ENCODE data around the gene GALNT17.

GALNT17 gene

DNA sequence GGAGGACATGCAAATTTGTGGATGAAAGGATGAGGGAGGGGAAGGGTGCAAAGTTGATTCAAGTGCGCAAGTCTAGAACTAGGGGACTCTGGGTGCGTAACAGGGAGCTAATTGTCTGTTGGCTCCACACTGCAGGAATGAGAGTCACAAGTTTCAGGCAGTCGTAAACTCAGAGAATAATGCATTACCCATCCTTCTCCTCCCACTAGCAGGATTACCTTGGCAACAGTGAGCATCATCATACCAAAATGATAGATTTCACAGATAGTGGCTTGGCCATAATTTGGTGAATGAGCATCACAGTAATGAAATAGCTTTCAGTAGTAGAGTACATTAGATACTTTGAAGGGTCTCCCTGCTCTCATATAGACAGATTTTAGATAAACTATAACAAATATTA lies 565.5 kb downstream of the GALNT17 start:
- no peaks in the 10 kb centered on the region for H3K36me3 ChIP-seq (ENCODE audit: control insufficient read depth in 2 of 2, insufficient read depth in 2 of 2, low read length in 2 of 2)
- no peaks in the 10 kb centered on the region for H3K27me3 ChIP-seq (ENCODE audit: control insufficient read depth in 1 of 2, insufficient read depth in 2 of 2, low read length in 2 of 2)
- no peak overlapping the region for H3K9ac ChIP-seq (ENCODE audit: low read length in 2 of 2)
- H3K4me3 ChIP-seq (ENCODE audit: low read length in 2 of 2) = no peak overlapping the region
- H3K9me3 ChIP-seq (ENCODE audit: control insufficient read depth in 2 of 2, low read length in 2 of 2) = no peaks in the 10 kb centered on the region
- no peak overlapping the region for H3K27ac ChIP-seq (ENCODE audit: low read length)
- H3K4me1 ChIP-seq (ENCODE audit: control insufficient read depth, insufficient read depth, low read length) = no peaks in the 10 kb centered on the region

DNA sequence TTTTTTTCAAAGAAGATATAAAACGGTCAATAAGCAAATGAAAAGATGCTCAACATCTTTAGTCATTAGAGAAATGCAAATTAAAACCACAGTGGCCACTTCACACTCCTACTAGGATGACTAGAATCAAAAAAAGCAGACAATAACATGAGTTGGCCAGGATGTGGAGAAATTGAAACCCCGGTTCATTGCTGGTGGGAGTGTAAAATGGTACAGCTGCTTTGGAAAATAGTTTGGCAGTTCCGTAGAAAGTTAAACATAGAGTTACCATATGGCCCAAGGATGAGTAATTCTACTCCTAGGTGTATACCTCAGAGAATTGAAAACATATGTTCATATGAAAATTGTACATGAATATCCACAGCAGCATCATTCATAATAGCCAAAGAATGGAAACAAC lies 573.3 kb downstream of the GALNT17 start:
- no peaks in the 10 kb centered on the region for H3K27me3 ChIP-seq (ENCODE audit: control insufficient read depth in 1 of 2, insufficient read depth in 2 of 2, low read length in 2 of 2)
- H3K4me3 ChIP-seq (ENCODE audit: low read length in 2 of 2) = no peak overlapping the region
- peaks cover 5 to 13% of the 10 kb centered on the region in 2 donors for H3K9me3 ChIP-seq (ENCODE audit: control insufficient read depth in 2 of 2, low read length in 2 of 2)
- no peaks in the 10 kb centered on the region for H3K36me3 ChIP-seq (ENCODE audit: control insufficient read depth in 2 of 2, insufficient read depth in 2 of 2, low read length in 2 of 2)
- H3K27ac ChIP-seq (ENCODE audit: low read length) = no peak overlapping the region
- H3K4me1 ChIP-seq (ENCODE audit: control insufficient read depth, insufficient read depth, low read length) = no peaks in the 10 kb centered on the region
- H3K9ac ChIP-seq (ENCODE audit: low read length in 2 of 2) = no peak overlapping the region

DNA sequence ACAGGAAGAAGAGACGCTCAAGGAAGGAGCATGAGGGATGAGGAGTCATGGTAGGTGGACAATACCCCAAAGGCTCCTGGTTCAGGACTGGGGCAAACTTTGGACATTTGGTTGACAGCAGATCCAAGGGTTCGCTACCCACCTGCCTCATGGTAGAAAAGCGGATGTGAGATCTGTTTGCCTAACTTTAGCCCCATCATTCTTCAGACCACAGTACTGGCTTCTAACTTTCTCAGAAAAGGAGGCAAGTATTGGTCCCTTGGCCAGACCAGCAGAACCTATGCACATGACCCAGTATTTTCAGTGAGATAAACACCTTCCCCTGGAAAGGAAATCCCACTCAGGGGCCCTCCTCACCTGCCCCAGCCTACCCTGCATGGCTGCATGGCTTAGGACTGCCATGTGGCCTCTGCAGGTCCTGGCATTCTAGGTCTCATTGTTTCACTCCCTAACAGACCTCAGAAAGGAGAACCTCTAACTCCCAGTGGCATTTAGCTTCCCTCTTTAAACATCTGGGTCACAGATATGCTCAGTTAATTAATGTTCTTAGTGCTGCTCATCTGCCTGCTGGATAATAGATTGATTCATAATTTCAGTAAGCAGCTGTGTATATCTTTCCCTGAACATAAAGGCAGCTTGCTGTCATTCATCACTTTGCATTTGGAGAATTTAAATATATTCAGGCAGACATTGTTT lies 574.1 kb downstream of the GALNT17 start:
- Histone ChIP-seq H3K9me3 (ENCODE audit: control insufficient read depth in 2 of 2, low read length in 2 of 2) (peaks cover 5 to 13% of the 10 kb centered on the region in 2 donors), H3K27ac (ENCODE audit: low read length) (no peak overlapping the region), H3K9ac (ENCODE audit: low read length in 2 of 2) (no peak overlapping the region), H3K4me1 (ENCODE audit: control insufficient read depth, insufficient read depth, low read length) (no peaks in the 10 kb centered on the region), H3K36me3 (ENCODE audit: control insufficient read depth in 2 of 2, insufficient read depth in 2 of 2, low read length in 2 of 2) (no peaks in the 10 kb centered on the region), H3K27me3 (ENCODE audit: control insufficient read depth in 1 of 2, insufficient read depth in 2 of 2, low read length in 2 of 2) (peaks cover 0 to 2% of the 10 kb centered on the region in 2 donors), H3K4me3 (ENCODE audit: low read length in 2 of 2) (no peak overlapping the region)

DNA sequence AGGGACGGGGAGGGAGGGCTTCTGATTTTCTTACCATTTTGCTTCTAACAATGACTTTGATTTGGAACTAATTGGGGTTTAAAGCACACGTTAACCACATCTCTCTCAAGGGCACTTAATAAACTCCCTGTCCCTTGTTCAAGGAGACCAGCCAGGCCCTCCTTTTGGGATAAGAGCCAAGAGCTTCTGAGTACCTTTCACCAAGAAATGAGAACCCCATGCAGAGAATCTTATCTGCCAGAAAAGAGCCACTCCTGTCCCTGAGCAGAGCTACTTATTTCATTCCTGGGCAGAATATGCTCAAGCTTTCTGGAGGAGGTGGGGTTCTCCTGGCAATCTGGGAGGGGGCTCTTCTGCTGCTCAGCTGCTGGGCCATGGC lies 574.6 kb downstream of the GALNT17 start:
- Histone ChIP-seq H3K4me3 (ENCODE audit: low read length in 2 of 2) (no peak overlapping the region), H3K27me3 (ENCODE audit: control insufficient read depth in 1 of 2, insufficient read depth in 2 of 2, low read length in 2 of 2) (peaks cover 0 to 2% of the 10 kb centered on the region in 2 donors), H3K4me1 (ENCODE audit: control insufficient read depth, insufficient read depth, low read length) (no peaks in the 10 kb centered on the region), H3K9ac (ENCODE audit: low read length in 2 of 2) (no peak overlapping the region), H3K27ac (ENCODE audit: low read length) (no peak overlapping the region), H3K9me3 (ENCODE audit: control insufficient read depth in 2 of 2, low read length in 2 of 2) (peaks cover 5 to 13% of the 10 kb centered on the region in 2 donors), H3K36me3 (ENCODE audit: control insufficient read depth in 2 of 2, insufficient read depth in 2 of 2, low read length in 2 of 2) (no peaks in the 10 kb centered on the region)

DNA sequence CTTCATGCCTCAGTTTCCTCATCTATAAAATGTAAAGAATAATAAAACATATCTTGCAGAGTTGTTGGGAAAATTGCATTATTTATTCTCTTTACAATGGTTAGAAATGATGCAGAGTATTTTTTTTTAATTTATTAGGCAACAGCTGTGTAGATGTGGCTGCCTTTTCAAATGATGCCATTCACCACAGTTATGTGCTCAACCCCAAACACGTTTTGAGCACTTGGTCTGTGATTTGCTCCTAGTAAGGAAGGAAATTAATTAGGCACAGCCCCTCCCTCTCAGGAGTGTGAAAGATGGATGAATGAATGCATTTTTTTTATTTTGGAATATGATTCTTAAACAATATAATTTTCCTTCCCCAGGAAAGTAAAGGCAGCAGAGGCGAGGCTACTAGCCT lies 575.1 kb downstream of the GALNT17 start:
- H3K9me3 ChIP-seq (ENCODE audit: control insufficient read depth in 2 of 2, low read length in 2 of 2) = peaks cover 5 to 13% of the 10 kb centered on the region in 2 donors
- H3K27ac ChIP-seq (ENCODE audit: low read length) = no peak overlapping the region
- no peaks in the 10 kb centered on the region for H3K4me1 ChIP-seq (ENCODE audit: control insufficient read depth, insufficient read depth, low read length)
- no peak overlapping the region for H3K9ac ChIP-seq (ENCODE audit: low read length in 2 of 2)
- H3K27me3 ChIP-seq (ENCODE audit: control insufficient read depth in 1 of 2, insufficient read depth in 2 of 2, low read length in 2 of 2) = peaks cover 0 to 2% of the 10 kb centered on the region in 2 donors
- H3K36me3 ChIP-seq (ENCODE audit: control insufficient read depth in 2 of 2, insufficient read depth in 2 of 2, low read length in 2 of 2) = no peaks in the 10 kb centered on the region
- no peak overlapping the region for H3K4me3 ChIP-seq (ENCODE audit: low read length in 2 of 2)

DNA sequence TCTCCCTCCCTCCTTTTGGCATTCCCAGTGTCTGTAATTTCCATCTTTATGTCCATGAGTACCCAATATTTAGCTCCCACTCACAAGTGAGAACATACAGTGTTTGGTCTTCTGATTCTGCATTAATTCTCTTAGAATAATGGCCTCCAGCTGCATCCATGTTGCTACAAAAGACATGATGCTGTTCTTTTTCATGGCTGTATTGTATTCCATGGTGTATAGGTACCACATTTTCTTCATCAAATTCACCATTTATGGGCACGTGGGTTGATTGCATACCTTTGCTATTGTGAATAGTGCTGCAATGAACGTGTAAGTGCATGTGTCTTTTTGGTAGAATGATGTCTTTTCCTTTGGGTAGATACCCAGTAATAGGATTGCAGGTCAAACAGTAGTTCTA lies 576.8 kb downstream of the GALNT17 start:
- Histone ChIP-seq H3K27ac (ENCODE audit: low read length) (no peak overlapping the region), H3K9me3 (ENCODE audit: control insufficient read depth in 2 of 2, low read length in 2 of 2) (peaks cover 5 to 13% of the 10 kb centered on the region in 2 donors), H3K9ac (ENCODE audit: low read length in 2 of 2) (no peak overlapping the region), H3K4me1 (ENCODE audit: control insufficient read depth, insufficient read depth, low read length) (no peaks in the 10 kb centered on the region), H3K36me3 (ENCODE audit: control insufficient read depth in 2 of 2, insufficient read depth in 2 of 2, low read length in 2 of 2) (no peaks in the 10 kb centered on the region), H3K4me3 (ENCODE audit: low read length in 2 of 2) (no peak overlapping the region), H3K27me3 (ENCODE audit: control insufficient read depth in 1 of 2, insufficient read depth in 2 of 2, low read length in 2 of 2) (peaks cover 0 to 2% of the 10 kb centered on the region in 2 donors)

DNA sequence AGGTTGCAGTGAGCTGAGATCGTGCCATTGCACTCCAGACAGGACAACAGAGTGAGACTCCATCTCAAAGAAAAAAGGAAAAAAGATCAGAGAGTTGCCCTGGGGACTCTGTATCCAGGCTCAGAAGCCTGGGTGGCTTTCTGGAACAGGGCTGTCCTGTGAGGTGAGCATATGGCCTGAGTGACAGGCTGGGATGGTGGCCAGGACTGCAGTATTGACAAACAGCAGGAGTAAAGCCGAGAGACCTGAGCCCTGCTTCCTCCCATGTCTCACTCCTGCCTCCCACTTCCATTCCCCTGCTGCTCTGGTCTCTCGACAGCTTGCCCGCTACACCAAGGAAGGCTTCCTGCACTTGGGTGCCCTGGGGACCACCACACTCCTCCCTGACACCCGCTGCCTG lies 578.5 kb downstream of the GALNT17 start:
- H3K9me3 ChIP-seq (ENCODE audit: control insufficient read depth in 2 of 2, low read length in 2 of 2) = peaks cover 5 to 13% of the 10 kb centered on the region in 2 donors
- peaks cover 0 to 2% of the 10 kb centered on the region in 2 donors for H3K27me3 ChIP-seq (ENCODE audit: control insufficient read depth in 1 of 2, insufficient read depth in 2 of 2, low read length in 2 of 2)
- no peak overlapping the region for H3K9ac ChIP-seq (ENCODE audit: low read length in 2 of 2)
- no peaks in the 10 kb centered on the region for H3K4me1 ChIP-seq (ENCODE audit: control insufficient read depth, insufficient read depth, low read length)
- no peak overlapping the region for H3K4me3 ChIP-seq (ENCODE audit: low read length in 2 of 2)
- no peak overlapping the region for H3K27ac ChIP-seq (ENCODE audit: low read length)
- H3K36me3 ChIP-seq (ENCODE audit: control insufficient read depth in 2 of 2, insufficient read depth in 2 of 2, low read length in 2 of 2) = no peaks in the 10 kb centered on the region

DNA sequence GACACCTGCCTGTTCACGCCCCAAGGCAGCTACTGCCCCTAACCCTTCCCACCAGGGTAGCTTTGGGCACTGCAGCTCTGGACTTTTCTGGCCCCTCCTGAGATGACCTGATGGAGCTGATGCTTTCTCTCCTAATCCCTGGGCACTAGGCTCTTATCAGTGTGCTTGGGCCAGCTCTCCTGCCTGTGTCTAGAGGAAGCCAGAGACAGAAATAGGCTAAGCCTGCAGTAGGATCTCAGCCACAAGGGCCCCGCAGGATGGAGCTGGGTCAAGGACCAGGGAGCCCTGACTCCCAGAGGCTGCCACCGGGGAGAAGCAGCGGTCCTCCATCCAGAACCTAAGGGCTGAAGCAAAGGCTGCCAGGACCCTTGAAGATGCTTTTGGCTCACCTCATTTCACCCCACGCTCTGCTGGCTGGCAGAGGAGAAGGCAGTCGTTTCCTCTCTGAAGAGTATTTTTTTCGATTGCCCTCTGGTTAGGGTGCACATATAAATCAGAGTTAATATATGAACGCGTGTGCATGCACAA lies 580.8 kb downstream of the GALNT17 start:
- Histone ChIP-seq H3K9me3 (ENCODE audit: control insufficient read depth in 2 of 2, low read length in 2 of 2) (peaks cover 0 to 7% of the 10 kb centered on the region in 2 donors), H3K36me3 (ENCODE audit: control insufficient read depth in 2 of 2, insufficient read depth in 2 of 2, low read length in 2 of 2) (no peaks in the 10 kb centered on the region), H3K27me3 (ENCODE audit: control insufficient read depth in 1 of 2, insufficient read depth in 2 of 2, low read length in 2 of 2) (peaks cover 0 to 2% of the 10 kb centered on the region in 2 donors), H3K27ac (ENCODE audit: low read length) (no peak overlapping the region), H3K4me1 (ENCODE audit: control insufficient read depth, insufficient read depth, low read length) (no peaks in the 10 kb centered on the region), H3K4me3 (ENCODE audit: low read length in 2 of 2) (no peak overlapping the region), H3K9ac (ENCODE audit: low read length in 2 of 2) (no peak overlapping the region)

DNA sequence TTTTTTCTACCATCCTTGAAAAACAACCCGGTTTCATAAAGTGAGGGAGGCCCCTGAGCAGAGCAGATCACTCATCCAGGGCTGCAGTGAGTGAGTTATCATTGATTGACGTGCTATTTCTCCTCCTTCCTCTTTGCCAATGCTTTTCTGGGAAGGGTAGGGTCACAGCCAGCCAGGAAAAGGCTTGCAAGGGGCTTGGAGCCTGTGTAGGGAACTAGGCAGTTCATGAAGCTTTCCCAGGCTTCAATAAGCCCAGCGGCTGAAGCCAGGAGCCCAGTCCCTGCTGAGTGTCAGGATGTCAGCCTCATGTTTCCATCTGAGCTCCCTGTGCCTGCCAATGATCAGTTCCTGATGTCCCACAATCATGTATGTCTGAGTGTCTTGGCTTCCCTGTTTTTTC lies 584.7 kb downstream of the GALNT17 start:
- Histone ChIP-seq H3K36me3 (ENCODE audit: control insufficient read depth in 2 of 2, insufficient read depth in 2 of 2, low read length in 2 of 2) (no peaks in the 10 kb centered on the region), H3K27ac (ENCODE audit: low read length) (no peak overlapping the region), H3K4me3 (ENCODE audit: low read length in 2 of 2) (no peak overlapping the region), H3K4me1 (ENCODE audit: control insufficient read depth, insufficient read depth, low read length) (no peaks in the 10 kb centered on the region), H3K9ac (ENCODE audit: low read length in 2 of 2) (no peak overlapping the region), H3K9me3 (ENCODE audit: control insufficient read depth in 2 of 2, low read length in 2 of 2) (no peaks in the 10 kb centered on the region), H3K27me3 (ENCODE audit: control insufficient read depth in 1 of 2, insufficient read depth in 2 of 2, low read length in 2 of 2) (no peaks in the 10 kb centered on the region)

DNA sequence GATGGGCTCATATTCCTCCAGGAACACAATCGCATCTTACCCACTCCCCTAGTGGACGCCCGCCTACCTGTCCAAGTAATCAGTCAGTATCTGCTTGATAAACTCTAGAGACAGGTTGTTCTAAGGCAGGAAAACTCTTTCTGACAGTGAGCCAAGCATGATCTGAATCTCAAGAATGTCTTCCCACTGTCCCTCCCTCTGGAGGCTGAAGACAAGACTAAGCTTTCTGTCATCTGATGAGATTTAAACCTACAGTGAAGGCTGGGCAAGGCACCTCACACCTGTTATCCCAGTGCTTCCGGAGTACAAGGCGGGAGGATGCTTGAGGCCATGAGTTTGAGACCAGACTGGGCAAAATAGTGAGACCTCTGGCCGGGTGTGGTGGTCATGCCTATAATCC lies 586.6 kb downstream of the GALNT17 start:
- no peak overlapping the region for H3K4me3 ChIP-seq (ENCODE audit: low read length in 2 of 2)
- no peaks in the 10 kb centered on the region for H3K36me3 ChIP-seq (ENCODE audit: control insufficient read depth in 2 of 2, insufficient read depth in 2 of 2, low read length in 2 of 2)
- H3K9me3 ChIP-seq (ENCODE audit: control insufficient read depth in 2 of 2, low read length in 2 of 2) = no peaks in the 10 kb centered on the region
- no peak overlapping the region for H3K27ac ChIP-seq (ENCODE audit: low read length)
- no peak overlapping the region for H3K9ac ChIP-seq (ENCODE audit: low read length in 2 of 2)
- no peaks in the 10 kb centered on the region for H3K27me3 ChIP-seq (ENCODE audit: control insufficient read depth in 1 of 2, insufficient read depth in 2 of 2, low read length in 2 of 2)
- H3K4me1 ChIP-seq (ENCODE audit: control insufficient read depth, insufficient read depth, low read length) = no peaks in the 10 kb centered on the region

DNA sequence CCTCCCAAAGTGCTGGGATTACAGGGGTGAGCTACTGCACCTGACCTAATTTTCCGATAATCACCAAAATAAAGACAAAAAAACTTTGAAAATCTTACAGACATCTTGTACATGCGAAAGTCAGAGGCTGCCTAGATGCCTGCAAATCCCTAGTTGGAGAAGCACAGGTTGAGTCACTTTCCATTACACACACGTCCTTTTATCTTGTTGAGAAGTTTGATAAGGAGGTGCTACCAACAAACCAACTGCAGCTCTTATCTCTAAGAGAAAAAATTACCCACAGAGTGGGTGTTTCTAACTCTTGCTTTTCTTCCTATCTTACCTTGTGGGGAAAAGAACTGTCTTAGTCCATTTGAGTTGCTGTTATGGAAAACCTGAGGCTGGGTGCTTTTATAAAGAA lies 589.8 kb downstream of the GALNT17 start:
- Histone ChIP-seq H3K36me3 (ENCODE audit: control insufficient read depth in 2 of 2, insufficient read depth in 2 of 2, low read length in 2 of 2) (no peaks in the 10 kb centered on the region), H3K27ac (ENCODE audit: low read length) (no peak overlapping the region), H3K4me1 (ENCODE audit: control insufficient read depth, insufficient read depth, low read length) (no peaks in the 10 kb centered on the region), H3K27me3 (ENCODE audit: control insufficient read depth in 1 of 2, insufficient read depth in 2 of 2, low read length in 2 of 2) (no peaks in the 10 kb centered on the region), H3K4me3 (ENCODE audit: low read length in 2 of 2) (no peak overlapping the region), H3K9ac (ENCODE audit: low read length in 2 of 2) (no peak overlapping the region), H3K9me3 (ENCODE audit: control insufficient read depth in 2 of 2, low read length in 2 of 2) (no peaks in the 10 kb centered on the region)
